Measurements from ENCODE around the gene AFF4.
"Not testable (repeated sequence)": the region's sequence is repeated elsewhere in the genome, so short reads cannot be mapped to it uniquely, and the experiment has no call there.

Gene AFF4

DNA sequence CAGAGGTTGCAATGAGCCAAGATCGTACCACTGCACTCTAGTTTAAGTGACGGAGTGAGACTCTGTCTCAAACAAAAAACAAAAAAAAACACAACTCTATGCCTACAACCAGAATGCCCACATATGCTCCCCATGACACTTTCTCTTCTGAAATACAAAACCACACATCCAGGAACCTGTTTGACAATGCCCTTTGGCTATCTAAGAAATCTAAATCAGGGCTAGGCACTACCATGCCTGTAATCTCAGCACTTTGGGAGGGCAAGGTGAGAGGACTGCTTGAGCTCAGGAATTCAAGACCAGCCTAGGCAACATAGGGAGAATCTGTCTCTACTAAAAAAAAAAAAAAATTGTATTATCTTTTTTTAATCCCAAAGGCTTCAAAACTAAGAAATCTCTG lies 10.6 kb downstream of the AFF4 start:
- no peak for DNase-seq (ENCODE audit: low spot score)

DNA sequence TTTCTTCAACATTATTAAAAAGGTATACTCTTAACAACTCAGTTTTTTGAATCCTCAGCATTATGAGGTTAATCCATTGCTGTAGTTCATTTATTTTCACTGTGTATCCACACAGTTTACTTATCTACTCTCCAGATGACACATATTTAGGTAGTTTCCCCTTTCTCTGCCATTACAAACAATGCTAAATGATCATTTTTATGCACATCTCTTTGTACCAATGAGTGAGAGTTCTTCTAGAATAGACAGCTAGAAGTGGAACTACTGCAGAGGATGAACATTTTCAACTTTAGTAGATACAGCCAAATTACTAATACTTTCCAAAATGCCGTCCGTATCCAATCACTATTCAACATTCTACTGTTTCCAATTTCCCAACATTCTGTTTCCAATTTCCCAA lies 11.5 kb downstream of the AFF4 start:
- no peak for DNase-seq (ENCODE audit: low spot score)

DNA sequence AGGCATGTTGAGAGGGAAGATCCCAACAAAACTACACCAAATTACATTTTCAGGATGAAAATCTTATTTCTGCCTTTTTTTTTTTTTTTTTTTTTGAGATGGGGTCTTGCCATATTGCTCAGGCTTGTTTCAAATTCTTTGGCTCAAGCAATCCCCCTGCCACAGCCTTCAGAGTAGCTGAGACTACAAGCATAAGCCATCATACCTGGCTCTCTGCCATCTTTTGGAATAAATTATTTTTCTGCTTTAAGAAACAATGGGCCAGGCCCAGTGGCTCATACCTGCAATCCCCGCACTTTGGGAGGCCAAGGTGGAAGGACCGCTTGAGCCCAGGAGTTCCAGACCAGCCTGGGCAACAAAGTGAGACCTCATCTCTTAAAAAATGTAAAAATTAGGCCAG lies 14.3 kb downstream of the AFF4 start:
- no peak for DNase-seq (ENCODE audit: low spot score)

DNA sequence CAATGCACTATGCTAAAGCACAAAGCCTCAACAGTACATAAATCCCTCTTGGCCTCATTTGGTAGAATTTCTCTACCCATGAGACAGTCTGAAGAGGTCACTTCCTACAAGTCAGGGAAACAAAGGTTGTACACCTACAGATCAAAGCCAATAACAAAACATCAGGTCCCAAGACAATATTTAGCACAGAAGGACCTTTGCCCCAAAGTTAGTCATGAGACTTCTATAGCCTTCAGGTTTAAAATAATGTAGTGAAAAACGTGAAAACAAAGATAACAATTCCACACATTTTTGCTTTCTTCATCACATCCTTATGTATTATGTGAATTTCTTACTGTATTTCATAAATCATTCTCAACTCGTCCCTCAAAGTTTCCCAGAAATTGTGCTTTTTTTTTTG lies 15.8 kb downstream of the AFF4 start:
- no peak for DNase-seq (ENCODE audit: low spot score)

DNA sequence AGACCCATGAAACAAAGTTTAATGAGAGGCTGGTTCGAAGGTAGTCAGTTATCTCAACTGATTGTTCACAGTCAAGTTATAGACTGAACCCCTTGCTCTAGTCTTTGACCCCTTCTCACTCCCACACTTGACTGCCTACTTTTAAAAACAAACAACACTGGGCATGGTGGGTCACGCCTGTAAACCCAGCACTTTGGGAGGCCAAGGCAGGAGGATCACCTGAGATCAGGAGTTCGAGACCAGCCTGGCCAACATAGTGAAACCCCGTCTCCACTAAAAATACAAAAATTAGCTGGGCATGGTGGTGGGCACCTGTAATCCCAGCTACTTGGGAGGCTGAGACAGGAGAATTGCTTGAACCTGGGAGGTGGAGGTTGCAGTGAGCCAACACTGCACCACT lies 18.1 kb downstream of the AFF4 start:
- not testable (repeated sequence) for DNase-seq (ENCODE audit: low spot score)

DNA sequence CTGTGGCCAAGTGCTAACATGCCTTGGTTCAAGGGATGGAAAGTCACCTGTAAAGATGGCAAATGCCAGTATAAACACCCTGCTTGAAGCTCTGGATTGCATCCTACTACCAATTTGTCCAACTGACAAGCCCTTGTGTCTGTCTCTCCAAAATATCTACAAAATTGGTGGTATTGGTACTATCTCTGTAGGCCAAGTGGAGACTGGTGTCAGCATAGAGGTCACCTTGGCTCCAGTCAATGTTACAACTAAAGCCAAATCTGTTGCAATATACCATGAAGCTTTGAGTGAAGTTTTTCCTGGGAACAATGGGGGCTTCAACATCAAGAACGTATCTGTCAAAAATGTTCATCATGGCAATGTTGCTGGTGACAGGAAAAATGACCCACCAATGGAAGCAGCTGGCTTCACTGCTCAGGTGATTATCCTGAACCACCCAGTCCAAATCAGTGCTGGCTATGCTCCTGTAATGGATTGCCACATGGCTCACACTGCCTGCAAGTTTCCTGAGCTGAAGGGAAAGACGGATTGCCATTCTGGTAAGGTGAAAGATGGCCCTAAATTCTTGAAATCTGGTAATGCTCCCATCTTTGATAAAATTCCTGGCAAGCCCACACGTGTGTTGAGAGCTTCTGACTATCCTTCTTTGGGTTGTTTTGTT lies 19.9 kb downstream of the AFF4 start:
- no peak for DNase-seq (ENCODE audit: low spot score)

DNA sequence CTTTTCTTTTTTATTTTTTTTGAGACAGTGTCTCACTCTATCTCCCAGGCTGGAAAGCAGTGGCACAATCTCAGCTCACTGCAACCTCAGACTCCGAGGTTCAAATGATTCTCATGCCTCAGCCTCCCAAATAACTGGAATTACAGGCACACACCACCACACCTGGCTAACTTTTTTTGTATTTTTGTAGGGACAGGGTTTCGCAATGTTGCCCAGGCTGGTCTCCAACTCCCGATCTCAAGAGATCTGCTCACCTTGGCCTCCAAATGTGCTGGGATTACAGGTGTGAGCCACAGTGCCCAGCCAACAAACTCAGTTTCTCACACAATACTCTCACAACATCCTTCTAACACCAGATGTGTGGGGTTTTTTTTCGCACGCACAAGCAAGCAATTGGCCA lies 22.1 kb downstream of the AFF4 start:
- DNase-seq (ENCODE audit: low spot score): no peak

DNA sequence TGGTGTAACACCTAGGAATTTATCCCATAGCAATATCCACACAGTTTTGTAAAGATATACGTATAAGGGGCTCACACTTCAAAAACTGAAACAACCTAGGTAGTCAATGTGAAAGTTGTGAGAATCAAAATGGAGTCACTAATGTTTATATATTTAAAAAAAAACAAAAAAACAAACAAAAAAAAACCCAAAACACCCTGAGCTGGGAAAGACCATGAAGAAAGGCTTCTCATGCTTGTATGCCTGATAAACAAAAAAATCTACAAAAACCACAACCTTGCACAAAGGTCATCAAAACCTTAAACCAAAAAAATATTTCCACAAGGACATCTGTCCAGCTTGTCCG lies 35.4 kb downstream of the AFF4 start:
- no peak for DNase-seq (ENCODE audit: low spot score)

DNA sequence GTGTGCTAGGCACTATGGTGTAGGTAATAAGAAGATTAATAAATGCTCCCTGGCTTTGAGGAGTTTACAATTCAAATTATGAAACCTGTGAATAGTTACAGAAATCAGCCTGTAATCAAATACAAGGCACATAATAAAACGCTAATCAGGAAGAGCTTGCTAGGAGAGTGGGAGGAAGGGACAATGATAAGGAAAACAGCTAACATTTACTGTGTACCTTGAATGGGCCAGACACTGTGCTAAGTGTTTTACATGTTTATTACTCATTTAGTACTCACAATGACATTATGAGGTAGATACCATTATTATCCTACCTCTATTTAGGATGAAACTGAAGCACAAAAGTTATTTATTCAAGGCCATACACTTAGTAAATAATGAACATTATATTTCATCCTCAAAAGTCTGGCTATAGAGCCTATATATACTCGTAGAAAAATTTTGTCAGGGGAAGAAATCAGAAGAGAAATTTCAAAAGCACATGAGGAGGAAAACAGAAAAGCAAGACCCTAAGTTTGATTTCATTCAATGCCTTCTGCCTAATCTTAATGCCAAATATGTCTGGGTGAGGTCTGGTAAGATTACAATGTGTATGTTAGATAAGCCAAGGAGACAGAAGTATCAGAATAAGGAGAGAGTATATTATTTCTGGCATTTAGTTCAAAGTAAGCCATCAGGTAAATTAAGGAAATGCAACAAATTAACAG lies 35.9 kb downstream of the AFF4 start:
- DNase-seq (ENCODE audit: low spot score): no peak

DNA sequence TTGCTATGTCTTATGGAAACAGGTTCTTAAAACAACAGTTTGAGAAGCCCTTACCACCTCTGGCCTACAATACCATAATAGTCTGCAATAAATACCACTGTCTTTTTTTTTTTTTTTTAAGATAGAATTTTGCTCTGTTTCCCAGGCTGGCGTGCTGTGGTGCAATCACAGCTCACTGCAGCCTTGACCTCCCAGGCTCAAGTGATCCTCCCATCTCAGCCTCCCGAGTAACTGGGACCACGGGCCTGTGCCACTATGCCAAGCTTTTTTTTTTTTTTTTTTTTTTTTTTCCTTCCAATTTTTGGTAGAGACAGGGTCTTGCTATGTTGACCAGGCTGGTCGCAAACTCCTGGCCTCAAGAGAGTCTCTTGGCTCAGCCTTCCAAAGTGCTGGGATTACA lies 37.0 kb downstream of the AFF4 start:
- no peak for DNase-seq (ENCODE audit: low spot score)

DNA sequence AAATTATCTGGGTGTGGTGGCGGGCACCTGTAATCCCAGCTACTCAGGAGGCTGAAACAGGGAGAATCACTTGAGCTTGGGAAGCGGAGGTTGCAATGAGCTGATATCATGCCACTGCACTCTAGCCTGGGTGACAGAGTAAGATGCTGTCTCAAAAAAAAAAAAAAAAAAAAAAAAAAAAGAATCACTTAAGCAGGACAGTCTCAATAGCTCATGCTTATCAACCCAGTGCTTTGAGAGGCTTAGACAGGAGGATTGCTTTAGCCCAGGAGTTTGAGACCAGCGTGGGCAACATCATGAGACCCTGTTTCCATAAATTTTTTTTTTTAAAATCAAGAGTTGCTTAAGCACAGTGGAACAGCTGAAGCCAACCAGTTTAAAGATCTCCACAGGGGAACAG lies 47.3 kb downstream of the AFF4 start:
- no peak for DNase-seq (ENCODE audit: low spot score)

DNA sequence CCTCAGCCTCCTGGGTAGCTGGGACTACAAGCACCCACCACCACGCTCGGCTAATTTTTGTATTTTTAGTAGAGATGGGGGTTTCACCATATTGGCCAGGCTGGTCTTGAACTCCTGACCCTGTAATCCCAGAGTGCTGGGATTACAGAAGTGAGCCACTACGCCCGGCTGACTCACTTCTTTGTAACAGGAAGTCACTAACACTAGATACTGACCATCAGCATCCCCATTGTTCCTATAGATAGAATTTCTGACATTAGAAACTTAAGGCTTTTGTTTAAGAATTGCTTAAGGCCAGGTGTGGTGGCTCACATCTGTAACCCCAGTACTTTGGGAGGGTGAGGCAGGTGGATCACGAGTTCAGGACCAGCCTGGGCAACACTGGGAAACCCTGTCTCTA lies 47.8 kb downstream of the AFF4 start:
- DNase-seq (ENCODE audit: low spot score): no peak

DNA sequence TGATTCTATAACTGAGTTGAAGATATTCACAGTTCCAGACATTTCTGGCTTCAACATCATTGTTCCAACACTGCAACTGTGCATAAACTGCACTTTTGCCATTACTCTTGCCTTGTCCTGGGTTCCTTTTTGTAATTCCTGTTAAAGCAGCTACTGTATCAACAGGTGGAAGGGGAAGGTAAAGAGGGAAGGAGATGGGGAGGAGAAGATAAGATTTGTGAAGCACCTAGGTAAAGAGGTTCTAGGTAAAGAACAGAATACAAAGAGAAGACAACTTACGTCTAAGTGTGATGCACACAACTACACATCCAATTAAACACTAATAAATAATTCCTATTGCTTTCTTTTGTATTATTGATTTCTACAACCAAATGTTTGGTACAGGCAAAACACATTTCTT lies 53.7 kb downstream of the AFF4 start:
- DNase-seq (ENCODE audit: low spot score): no peak

DNA sequence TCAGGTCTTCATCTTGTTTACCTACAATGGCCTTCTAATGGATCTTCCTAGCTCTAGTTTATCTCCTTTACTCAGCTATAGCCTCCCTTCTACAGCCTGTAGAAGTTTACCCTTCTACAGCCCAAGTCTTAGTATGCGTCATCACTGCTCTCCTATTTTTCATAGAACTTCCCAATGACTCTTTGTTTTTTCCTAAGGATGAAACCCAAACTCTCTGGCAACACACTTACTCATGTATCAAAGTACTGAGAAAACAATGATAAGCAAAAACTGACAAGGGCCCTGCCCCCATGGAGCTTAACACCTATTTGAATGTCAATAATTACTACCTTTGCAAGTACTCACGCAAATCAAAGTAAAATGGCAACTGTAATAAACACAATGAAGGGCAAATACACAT lies 56.3 kb downstream of the AFF4 start:
- DNase-seq (ENCODE audit: low spot score): no peak

DNA sequence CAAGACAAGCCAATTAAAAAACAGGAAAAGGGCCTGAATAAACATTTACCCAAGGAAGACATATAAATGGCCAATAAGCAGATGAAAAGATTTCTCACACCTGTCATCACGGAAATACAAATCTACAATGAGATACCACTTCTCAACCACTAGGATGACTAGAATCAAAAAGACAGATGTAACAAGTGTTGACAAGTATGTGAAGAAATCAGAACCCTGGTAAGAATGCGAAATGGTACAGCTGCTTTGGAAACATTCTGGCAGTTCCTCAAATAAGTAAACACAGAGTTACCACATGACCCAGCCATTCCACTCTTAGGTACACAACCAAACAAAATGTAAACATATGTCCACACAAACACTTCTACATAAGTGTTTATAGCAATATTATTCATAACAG lies 57.5 kb downstream of the AFF4 start:
- DNase-seq (ENCODE audit: low spot score): no peak

DNA sequence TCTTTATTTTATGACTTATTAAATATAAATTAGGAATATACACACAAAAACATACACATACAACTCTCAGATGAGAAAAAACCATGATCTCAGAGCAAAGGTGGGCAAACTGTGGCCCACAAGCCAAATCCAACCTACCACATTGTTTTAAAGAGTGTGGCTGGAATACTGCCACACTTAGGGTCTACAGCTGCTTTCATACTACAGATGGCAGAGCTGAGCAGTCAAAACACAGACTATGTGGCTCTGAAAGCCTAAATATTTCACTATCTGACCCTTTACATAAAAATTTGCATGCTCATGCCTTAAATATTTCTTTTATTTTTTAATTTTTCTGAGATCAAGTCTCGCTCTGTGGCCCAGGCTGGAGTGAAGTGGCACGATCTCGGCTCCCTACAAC lies 61.7 kb downstream of the AFF4 start:
- no peak for DNase-seq (ENCODE audit: low spot score)

DNA sequence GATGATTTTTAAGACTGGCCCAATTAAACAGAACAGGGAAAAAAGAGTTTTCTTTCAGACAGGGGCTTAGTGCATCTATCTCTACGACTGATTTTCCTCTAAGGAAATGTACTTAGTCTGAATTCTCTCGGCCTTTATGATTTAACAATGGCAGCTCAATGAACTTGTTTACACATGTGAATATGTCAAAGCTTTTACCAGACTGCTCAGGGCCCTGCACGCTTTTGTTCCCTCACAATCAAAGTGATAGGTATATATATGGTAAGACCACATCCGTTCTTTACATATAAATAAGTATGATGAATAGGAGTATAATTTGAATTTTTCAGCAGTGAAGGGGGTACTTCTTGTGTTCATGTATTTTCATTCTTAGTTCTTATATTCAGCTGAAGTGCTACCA lies 62.4 kb downstream of the AFF4 start:
- DNase-seq (ENCODE audit: low spot score): no peak

DNA sequence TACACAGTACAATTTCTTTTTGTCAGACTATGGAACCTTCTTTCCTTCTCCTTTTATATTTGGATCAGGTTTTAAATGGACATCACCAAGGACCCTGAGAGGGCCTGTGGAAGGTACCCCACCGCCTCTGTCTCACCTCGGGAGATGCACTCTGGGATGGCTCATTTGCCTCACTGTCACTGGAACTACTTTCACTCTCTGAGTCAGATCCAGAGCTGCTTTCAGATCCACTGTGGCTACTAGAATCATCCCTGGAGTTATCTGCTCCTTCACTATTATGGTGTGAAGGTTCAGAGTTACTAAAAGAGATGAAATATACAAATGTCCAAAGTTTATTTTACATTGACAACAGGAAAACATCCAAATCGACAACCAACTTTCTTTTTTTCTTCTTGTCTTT lies 65.3 kb downstream of the AFF4 start:
- DNase-seq (ENCODE audit: low spot score): no peak

DNA sequence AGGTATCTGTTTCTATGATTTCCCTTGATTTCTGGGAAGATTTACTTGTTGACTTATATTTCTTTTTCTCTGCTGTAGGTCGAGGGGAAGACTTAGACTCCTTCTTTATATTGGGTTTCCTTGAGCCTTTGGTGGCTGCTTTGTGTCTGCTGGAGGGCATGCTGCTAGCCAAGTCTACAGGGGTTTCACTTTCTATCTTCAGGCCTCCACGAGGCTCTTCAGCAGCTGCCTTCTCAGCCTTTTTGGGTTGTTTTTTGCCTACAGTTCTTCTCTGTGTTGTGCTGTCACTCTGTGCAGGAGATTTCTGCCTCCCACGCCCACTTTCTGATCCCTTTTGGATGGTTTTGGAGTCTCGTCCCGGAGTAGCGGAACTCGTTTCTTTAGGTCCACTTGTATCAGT lies 66.7 kb downstream of the AFF4 start:
- no peak for DNase-seq (ENCODE audit: low spot score)

DNA sequence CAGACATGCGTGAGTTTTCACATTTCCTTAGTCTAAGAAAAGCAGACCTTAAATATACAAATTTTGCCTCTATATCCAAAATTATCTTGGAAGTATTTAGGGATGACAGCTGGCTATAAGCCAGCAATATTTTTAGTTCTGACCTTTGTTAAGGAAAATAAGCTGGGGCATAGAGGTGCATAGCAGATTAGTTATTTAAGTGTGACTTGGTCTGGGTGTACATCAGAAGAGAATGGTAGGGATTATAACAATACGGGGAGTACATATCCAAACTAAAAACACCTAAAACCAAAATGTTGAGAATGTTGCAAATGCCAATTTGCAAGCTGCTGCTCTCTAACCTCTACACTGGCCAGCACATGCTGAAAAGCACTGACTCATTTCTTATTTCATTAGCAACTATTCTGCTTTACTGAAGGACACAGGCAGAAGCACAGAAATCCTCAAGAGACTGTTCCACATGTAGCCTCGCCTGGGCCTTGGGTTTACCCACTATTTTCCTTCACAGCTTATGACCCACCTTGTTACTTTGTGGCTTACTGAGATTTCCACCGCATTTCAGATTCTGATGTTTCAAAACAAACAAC lies 67.6 kb downstream of the AFF4 start:
- no peak for DNase-seq (ENCODE audit: low spot score)

DNA sequence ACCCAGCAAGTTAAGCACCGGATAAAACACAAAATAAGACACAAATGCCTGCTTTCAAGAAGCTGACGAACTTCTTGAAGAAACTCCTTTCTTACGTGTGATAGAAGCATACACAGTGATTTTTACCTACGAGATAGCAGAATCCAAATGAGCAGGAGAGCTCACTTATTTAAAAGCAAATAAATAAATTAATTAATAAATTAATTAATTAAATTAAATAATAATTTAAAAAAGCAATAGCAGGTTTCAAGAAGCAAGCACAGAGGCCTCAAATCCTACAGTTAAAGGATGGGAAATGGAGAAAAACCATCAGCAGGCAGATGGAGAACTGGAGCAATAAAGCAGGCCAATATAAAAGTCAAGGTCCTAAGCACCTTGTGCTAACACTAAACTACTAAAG lies 72.6 kb downstream of the AFF4 start:
- DNase-seq (ENCODE audit: low spot score): no peak

DNA sequence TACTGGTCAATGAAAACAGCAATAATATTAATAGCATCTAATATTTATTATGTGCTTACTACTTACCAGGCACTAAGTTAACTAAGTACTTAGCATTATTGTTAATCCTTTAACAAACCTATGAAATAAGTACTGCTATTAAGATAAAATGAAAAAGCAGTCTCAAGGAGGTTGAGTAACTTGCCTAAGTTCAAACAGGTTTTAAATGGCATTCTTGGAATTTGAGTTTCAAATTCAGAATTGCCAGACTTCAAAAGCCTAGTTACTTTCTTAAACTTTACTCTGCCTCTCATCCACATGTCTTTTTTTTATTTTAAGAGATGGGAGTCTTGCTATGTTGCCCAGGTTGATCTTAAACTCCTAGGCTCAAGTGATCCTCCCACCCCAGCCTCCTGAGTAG lies 73.9 kb downstream of the AFF4 start:
- no peak for DNase-seq (ENCODE audit: low spot score)

DNA sequence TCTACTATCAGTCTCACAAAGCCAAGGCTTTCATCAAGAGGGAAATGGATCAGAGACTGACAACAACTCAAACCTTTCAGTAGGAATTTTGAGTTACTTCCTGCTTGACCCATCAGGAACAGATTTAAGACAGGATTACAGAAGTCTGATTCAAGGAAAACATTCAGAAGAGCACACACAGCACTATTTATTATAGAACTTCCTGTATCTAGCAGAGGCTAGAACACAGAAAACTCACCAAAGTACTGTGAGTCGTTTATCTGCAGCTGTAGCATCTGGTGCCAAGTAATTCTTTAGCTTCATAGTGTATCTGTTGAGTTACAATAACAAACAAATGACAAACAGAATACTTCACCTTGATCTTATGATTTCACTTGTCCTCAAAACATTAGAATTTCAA lies 76.2 kb downstream of the AFF4 start:
- no peak for DNase-seq (ENCODE audit: low spot score)
